ENCODE measurements around the gene HS6ST3.
A peak's percentile ranks its signal among the peaks of the same experiment; 100 is the strongest.

The HS6ST3 gene

GRCh38 chr13:96804174-96804573 lies 714.3 kb downstream of the HS6ST3 start:
- no peak for DNase-seq

GRCh38 chr13:96806746-96807145 lies 716.8 kb downstream of the HS6ST3 start:
- DNase-seq, result no peak

GRCh38 chr13:96809366-96810096 lies 719.6 kb downstream of the HS6ST3 start:
- no peak for DNase-seq

GRCh38 chr13:96810104-96810503 lies 720.2 kb downstream of the HS6ST3 start:
- no peak for DNase-seq

- DNase-seq, result no peak
Observed at GRCh38 chr13:96811049-96811448, 721.1 kb downstream of the HS6ST3 start.

GRCh38 chr13:96816261-96816660 lies 726.4 kb downstream of the HS6ST3 start:
- no peak for DNase-seq

- DNase-seq, result no peak
Observed at GRCh38 chr13:96816874-96817273, 727.0 kb downstream of the HS6ST3 start.

GRCh38 chr13:96817336-96817941 lies 727.5 kb downstream of the HS6ST3 start:
- DNase-seq, result no peak

- DNase-seq, result no peak
Observed at GRCh38 chr13:96819375-96819774, 729.5 kb downstream of the HS6ST3 start.

- DNase-seq, result no peak
Observed at GRCh38 chr13:96821381-96821780, 731.5 kb downstream of the HS6ST3 start.

GRCh38 chr13:96821971-96822370 lies 732.1 kb downstream of the HS6ST3 start:
- no peak for DNase-seq

GRCh38 chr13:96822895-96823294 lies 733.0 kb downstream of the HS6ST3 start:
- no peak for DNase-seq

- no peak for DNase-seq
Observed at GRCh38 chr13:96824140-96824539, 734.2 kb downstream of the HS6ST3 start.

- no peak for DNase-seq
Observed at GRCh38 chr13:96825653-96826052, 735.7 kb downstream of the HS6ST3 start.

GRCh38 chr13:96834626-96835025 lies 744.7 kb downstream of the HS6ST3 start:
- no peak for DNase-seq

GRCh38 chr13:96835546-96835945 lies 745.6 kb downstream of the HS6ST3 start:
- DNase-seq, result peak; percentile 8

- no peak for DNase-seq
Observed at GRCh38 chr13:96836733-96837132, 746.8 kb downstream of the HS6ST3 start.

- no peak for DNase-seq
Observed at GRCh38 chr13:96837809-96838208, 747.9 kb downstream of the HS6ST3 start.

GRCh38 chr13:96844195-96844594 lies 754.3 kb downstream of the HS6ST3 start:
- no peak for DNase-seq

GRCh38 chr13:96844616-96845015 lies 754.7 kb downstream of the HS6ST3 start:
- DNase-seq, result no peak

GRCh38 chr13:96848286-96848685 lies 758.4 kb downstream of the HS6ST3 start:
- no peak for DNase-seq

- no peak for DNase-seq
Observed at GRCh38 chr13:96849091-96849490, 759.2 kb downstream of the HS6ST3 start.

GRCh38 chr13:96850538-96851145 lies 760.7 kb downstream of the HS6ST3 start:
- DNase-seq, result no peak

- DNase-seq, result no peak
Observed at GRCh38 chr13:96851856-96852445, 762.0 kb downstream of the HS6ST3 start.

Measured in DMS79 (cell line).